ENCODE results near the gene L3MBTL4. TPM values are rescaled to one million over a fixed set of nuclear protein-coding genes. Genes with fewer than 3 reads are reported as not detected.

Gene L3MBTL4
- total RNA-seq, 3 donors from 2014 or later, result 4.9 to 13.9 (median 5.4) TPM

GRCh38 chr18:6111726-6112125, 303.0 kb downstream of the L3MBTL4 start:
- no peaks in the 10 kb centered on the region for H3K36me3 ChIP-seq (ENCODE audit: low read depth)
- ATAC-seq (no peak), DNase-seq (no peak)
- TF ChIP-seq CTCF (IDR thresholded peaks at IDR 0.05), result no peak
- H3K4me1 ChIP-seq (ENCODE audit: low read depth), result no peaks in the 10 kb centered on the region
- H3K9me3 ChIP-seq, result no peaks in the 10 kb centered on the region
- no peak overlapping the region for H3K4me3 ChIP-seq
- intact Hi-C loops (cut with DNase I, micrococcal nuclease), result no loop called here

- Histone ChIP-seq H3K4me3 (no peak overlapping the region), H3K4me1 (ENCODE audit: low read depth) (no peaks in the 10 kb centered on the region), H3K9me3 (no peaks in the 10 kb centered on the region), H3K36me3 (ENCODE audit: low read depth) (no peaks in the 10 kb centered on the region)
- DNase-seq, result no peak
- ATAC-seq, result no peak
- intact Hi-C loops (cut with DNase I, micrococcal nuclease), result no loop called here
- no peak for TF ChIP-seq CTCF (IDR thresholded peaks at IDR 0.05)
Observed at GRCh38 chr18:6109743-6110142, 305.0 kb downstream of the L3MBTL4 start.

- no peak for TF ChIP-seq CTCF (IDR thresholded peaks at IDR 0.05)
- H3K36me3 ChIP-seq (ENCODE audit: low read depth), result no peaks in the 10 kb centered on the region
- no peaks in the 10 kb centered on the region for H3K4me1 ChIP-seq (ENCODE audit: low read depth)
- no peak overlapping the region for H3K4me3 ChIP-seq
- intact Hi-C loops (cut with DNase I, micrococcal nuclease), result no loop called here
- DNase-seq (no peak), ATAC-seq (no peak)
- H3K9me3 ChIP-seq, result no peaks in the 10 kb centered on the region
Observed at GRCh38 chr18:6107794-6108193, 306.9 kb downstream of the L3MBTL4 start.

GRCh38 chr18:6106091-6106685, 308.5 kb downstream of the L3MBTL4 start:
- Histone ChIP-seq H3K4me1 (ENCODE audit: low read depth) (no peaks in the 10 kb centered on the region), H3K4me3 (no peak overlapping the region), H3K9me3 (no peaks in the 10 kb centered on the region), H3K36me3 (ENCODE audit: low read depth) (no peaks in the 10 kb centered on the region)
- no peak for DNase-seq
- no peak for ATAC-seq
- intact Hi-C loops (cut with DNase I, micrococcal nuclease), result no loop called here
- TF ChIP-seq CTCF (IDR thresholded peaks at IDR 0.05), result no peak

- intact Hi-C loops (cut with DNase I, micrococcal nuclease), result no loop called here
- H3K4me3 ChIP-seq, result no peak overlapping the region
- H3K4me1 ChIP-seq (ENCODE audit: low read depth), result no peaks in the 10 kb centered on the region
- ATAC-seq (no peak), DNase-seq (no peak)
- no peaks in the 10 kb centered on the region for H3K9me3 ChIP-seq
- TF ChIP-seq CTCF (IDR thresholded peaks at IDR 0.05), result no peak
- H3K36me3 ChIP-seq (ENCODE audit: low read depth), result no peaks in the 10 kb centered on the region
Observed at GRCh38 chr18:6103741-6104140, 311.0 kb downstream of the L3MBTL4 start.

GRCh38 chr18:6096730-6097129, 318.0 kb downstream of the L3MBTL4 start:
- no peak for TF ChIP-seq CTCF (IDR thresholded peaks at IDR 0.05)
- DNase-seq (no peak), ATAC-seq (no peak)
- Histone ChIP-seq H3K4me3 (no peak overlapping the region), H3K4me1 (ENCODE audit: low read depth) (no peaks in the 10 kb centered on the region), H3K9me3 (no peaks in the 10 kb centered on the region), H3K36me3 (ENCODE audit: low read depth) (no peaks in the 10 kb centered on the region)
- intact Hi-C loops (cut with DNase I, micrococcal nuclease), result no loop called here

Data from mucosa of descending colon (tissue), 3 donors.